IMR-90 (cell line): ENCODE measurements around the gene RSPH3. TPM values are rescaled to one million over a fixed set of nuclear protein-coding genes. Genes with fewer than 3 reads are reported as not detected.

Experiments used
- ATAC-seq: fragments of 200-7000 bp; cut with Tn5 transposase; 2 replicates; pipeline ENCODE4 v1.9.1; 2020; ENCODE audit warnings: low read depth, mild to moderate bottlenecking, moderate library complexity
- BruUV-seq: library from RNA; stranded (reverse); fragments of 400-500 nt; replicated peaks from 2 replicates; lab custom pipeline; 2021; lab: Mats Ljungman, UMichigan
- CTCF ChIA-PET: fragments of 300-600 bp; formaldehyde crosslinking; extraction: SDS; loops from one replicate; lab custom pipeline; 2021; ENCODE audit warnings: antibody characterized with exemption; lab: Yijun Ruan, JAX
- POLR2A ChIA-PET: fragments of 300-600 bp; sonication (Branson Sonifier 250); formaldehyde crosslinking; loops from one replicate; lab custom pipeline; 2022; ENCODE audit warnings: antibody characterized with exemption; ENCODE audit not compliant: unreplicated experiment; lab: Charles Lee
- DNase-seq: peaks from one replicate; pipeline ENCODE4 v3.0.0; 2013
- H2AFZ ChIP-seq: replicated peaks from 2 replicates; pipeline ENCODE3; 2013; ENCODE audit warnings: low read length, mild to moderate bottlenecking; ENCODE audit not compliant: poor library complexity
- H2AK5ac ChIP-seq: 2 replicates; pipeline ENCODE4 v1.6.1; 2013; ENCODE audit warnings: low read depth, low read length, inconsistent platforms
- H2AK9ac ChIP-seq: replicated peaks from 2 replicates; pipeline ENCODE3; 2013; ENCODE audit warnings: mild to moderate bottlenecking, low read depth, low read length, moderate library complexity; ENCODE audit not compliant: poor library complexity
- H2BK120ac ChIP-seq: 2 replicates; pipeline ENCODE4 v1.6.1; 2013; ENCODE audit warnings: low read depth, low read length, inconsistent platforms
- H2BK15ac ChIP-seq: 3 replicates; pipeline ENCODE4 v1.6.1; 2013; ENCODE audit warnings: low read depth, low read length, inconsistent platforms
- H2BK20ac ChIP-seq: 2 replicates; pipeline ENCODE4 v1.6.1; 2013; ENCODE audit warnings: low read depth, mild to moderate bottlenecking, inconsistent platforms, low read length, moderate library complexity
- H2BK5ac ChIP-seq: 2 replicates; pipeline ENCODE4 v1.6.1; 2013; ENCODE audit warnings: mild to moderate bottlenecking, low read depth, low read length, inconsistent platforms; ENCODE audit not compliant: poor library complexity, severe bottlenecking
- H3K14ac ChIP-seq: replicated peaks from 2 replicates; pipeline ENCODE4 v1.6.1; 2013; ENCODE audit warnings: low read depth, low read length, inconsistent platforms
- H3K18ac ChIP-seq: 2 replicates; pipeline ENCODE4 v1.6.1; 2013; ENCODE audit warnings: low read depth, low read length, control low read depth
- H3K23ac ChIP-seq: 2 replicates; pipeline ENCODE4 v1.6.1; 2013; ENCODE audit warnings: low read depth, low read length, inconsistent platforms
- H3K27ac ChIP-seq: 2 replicates; pipeline ENCODE4 v1.5.1; 2013; ENCODE audit warnings: mild to moderate bottlenecking, control low read depth, low read length; ENCODE audit not compliant: insufficient read depth
- H3K27me3 ChIP-seq: 2 replicates; pipeline ENCODE4 v1.6.1; 2013; ENCODE audit warnings: low read length; ENCODE audit not compliant: control insufficient read depth, insufficient read depth
- H3K36me3 ChIP-seq: 2 replicates; pipeline ENCODE4 v1.6.1; 2013; ENCODE audit warnings: low read length, mixed read lengths; ENCODE audit not compliant: control insufficient read depth, insufficient read depth
- H3K4ac ChIP-seq: 2 replicates; pipeline ENCODE4 v1.6.1; 2013; ENCODE audit warnings: low read depth, low read length, inconsistent platforms
- H3K4me1 ChIP-seq: 2 replicates; pipeline ENCODE4 v1.6.1; 2013; ENCODE audit warnings: low read length, mixed read lengths; ENCODE audit not compliant: control insufficient read depth, insufficient read depth
- H3K4me2 ChIP-seq: 2 replicates; pipeline ENCODE4 v1.6.1; 2013; ENCODE audit warnings: low read depth, mild to moderate bottlenecking, control low read depth, low read length, moderate library complexity
- H3K4me3 ChIP-seq: 2 replicates; pipeline ENCODE4 v1.5.1; 2013; ENCODE audit warnings: low read depth, mild to moderate bottlenecking, control low read depth, low read length, moderate library complexity; ENCODE audit not compliant: insufficient read depth
- H3K56ac ChIP-seq: 2 replicates; pipeline ENCODE4 v1.6.1; 2013; ENCODE audit warnings: low read length, inconsistent platforms; ENCODE audit not compliant: insufficient read depth; ENCODE audit errors: extremely low read depth
- H3K79me1 ChIP-seq, 2 experiments: 2 replicates each; pipeline ENCODE4 v1.6.1; 2013; ENCODE audit warnings: low read length in 2 of 2, inconsistent platforms in 1 of 2, low read depth in 1 of 2
- H3K9ac ChIP-seq: 2 replicates; pipeline ENCODE4 v1.6.1; 2013; ENCODE audit warnings: low read depth, low read length, control low read depth
- H3K9me1 ChIP-seq: 2 replicates; pipeline ENCODE4 v1.6.1; 2013; ENCODE audit warnings: low read length, inconsistent platforms; ENCODE audit not compliant: insufficient read depth
- H3K9me3 ChIP-seq: 2 replicates; pipeline ENCODE4 v1.6.1; 2013; ENCODE audit warnings: low read length; ENCODE audit not compliant: control insufficient read depth, insufficient read depth
- H4K20me1 ChIP-seq: 2 replicates; pipeline ENCODE4 v1.6.1; 2013; ENCODE audit warnings: low read length, inconsistent platforms; ENCODE audit not compliant: insufficient read depth
- H4K5ac ChIP-seq: 2 replicates; pipeline ENCODE4 v1.6.1; 2013; ENCODE audit warnings: mild to moderate bottlenecking, low read depth, low read length, control low read depth
- H4K8ac ChIP-seq, 2 experiments: 2 replicates each; pipeline ENCODE4 v1.6.1; 2013; ENCODE audit warnings: low read depth in 2 of 2, low read length in 2 of 2, control low read depth in 1 of 2, inconsistent platforms in 1 of 2
- H4K91ac ChIP-seq: 2 replicates; pipeline ENCODE4 v1.6.1; 2013; ENCODE audit warnings: low read depth, low read length, inconsistent platforms; ENCODE audit not compliant: insufficient read depth
- CEBPB ChIP-seq: IDR thresholded peaks from 2 replicates; pipeline ENCODE4 v1.6.1; 2012; ENCODE audit warnings: low read depth, low read length, improper control_type of control experiment
- CHD1 ChIP-seq: IDR thresholded peaks from 2 replicates; pipeline ENCODE4 v1.6.1; 2012; ENCODE audit warnings: low read depth, low read length, improper control_type of control experiment
- FOS ChIP-seq: fragments of 150-350 bp; IDR thresholded peaks from 2 replicates; pipeline ENCODE4 v1.6.1; 2016; ENCODE audit warnings: low read depth, low read length
- MAFK ChIP-seq: IDR thresholded peaks from 2 replicates; pipeline ENCODE4 v1.6.1; 2012; ENCODE audit warnings: low read depth, low read length, improper control_type of control experiment
- MAZ ChIP-seq: IDR thresholded peaks from 2 replicates; pipeline ENCODE4 v1.6.1; 2012; ENCODE audit warnings: low read depth, mild to moderate bottlenecking, low read length, improper control_type of control experiment, moderate library complexity, borderline replicate concordance
- NFE2L2 ChIP-seq: fragments of 150-350 bp; IDR thresholded peaks from 2 replicates; pipeline ENCODE4 v1.6.1; 2016; ENCODE audit warnings: low read depth, mild to moderate bottlenecking, low read length
- POLR2A ChIP-seq: IDR thresholded peaks from 2 replicates; pipeline ENCODE4 v1.6.1; 2012; ENCODE audit warnings: mild to moderate bottlenecking, low read depth, low read length
- RAD21 ChIP-seq: IDR thresholded peaks from 2 replicates; pipeline ENCODE4 v1.6.1; 2012; ENCODE audit warnings: low read length, improper control_type of control experiment
- RCOR1 ChIP-seq: IDR thresholded peaks from 2 replicates; pipeline ENCODE4 v1.6.1; 2012; ENCODE audit warnings: mild to moderate bottlenecking, low read length, improper control_type of control experiment; ENCODE audit not compliant: insufficient replicate concordance
- RFX5 ChIP-seq: IDR thresholded peaks from 2 replicates; pipeline ENCODE4 v1.8.0; 2012; ENCODE audit warnings: low read depth, mild to moderate bottlenecking, low read length, moderate library complexity
- SMC3 ChIP-seq: fragments of 150-350 bp; IDR thresholded peaks from 2 replicates; pipeline ENCODE4 v1.6.1; 2016; ENCODE audit warnings: low read depth, mild to moderate bottlenecking, antibody characterized with exemption, low read length, moderate library complexity
- WGBS, 2 experiments: methylation state at CpG; one replicate each; pipeline versions ENCODE4 v1.1.5 to v1.1.7; 2013; ENCODE audit warnings: missing lambda C conversion rate in 2 of 2; ENCODE audit not compliant: insufficient read length in 1 of 2; ENCODE audit errors: extremely low coverage in 2 of 2; 5-methylcytosine and 5-hydroxymethylcytosine counted together
- dilution Hi-C: fragments of 300-500 bp; cut with HindIII; formaldehyde crosslinking; loops from one replicate; pipeline ENCODE4 v1.14.3; 2018; ENCODE audit warnings: low sequenced_read_pairs; ENCODE audit not compliant: unreplicated experiment
- in situ Hi-C: fragments of 300-500 bp; cut with MboI; formaldehyde crosslinking; loops from 3 replicates; pipeline ENCODE4 v1.14.3; 2019; ENCODE audit warnings: low sequenced_read_pairs, inconsistent platforms, mixed read lengths
- intact Hi-C: fragments of 100-400 bp; cut with micrococcal nuclease; formaldehyde crosslinking; loops from 2 replicates; pipeline ENCODE4 v1.10.0; 2022
- polyA plus RNA-seq, 3 experiments: library from polyadenylated mRNA; depleted of rRNA; stranded (reverse); fragments of >200 nt; gene quantifications; 2 replicates each; pipeline ENCODE4 v1.2.3, GENCODE V29; 2012; ENCODE audit warnings: low replicate concordance in 1 of 3
- total RNA-seq: library from RNA; depleted of rRNA; stranded (reverse); fragments of >200 nt; gene quantifications from 2 replicates; pipeline ENCODE4 v1.2.3, GENCODE V29; 2012
- TF ChIP-seq, protein P1 (sequence below): conservative IDR thresholded peaks from 2 replicates; pipeline ENCODE4 v1.5.1; 2012; ENCODE audit warnings: mild to moderate bottlenecking, low read depth, low read length, improper control_type of control experiment
- TF ChIP-seq, protein P2 (sequence below): fragments of 150-350 bp; IDR thresholded peaks from 2 replicates; pipeline ENCODE4 v1.6.1; 2016; ENCODE audit warnings: low read depth, mild to moderate bottlenecking, low read length, moderate library complexity, borderline replicate concordance
- TF ChIP-seq, protein P3 (sequence below): fragments of 150-350 bp; IDR thresholded peaks from 2 replicates; pipeline ENCODE4 v1.6.1; 2017; ENCODE audit warnings: mild to moderate bottlenecking, antibody characterized with exemption, low read length, low read depth

RSPH3 gene
- total and polyA plus RNA-seq, 2 of the 4 experiments (the other 2 are of a cell fraction), result 1.7 to 3.0 TPM

DNA sequence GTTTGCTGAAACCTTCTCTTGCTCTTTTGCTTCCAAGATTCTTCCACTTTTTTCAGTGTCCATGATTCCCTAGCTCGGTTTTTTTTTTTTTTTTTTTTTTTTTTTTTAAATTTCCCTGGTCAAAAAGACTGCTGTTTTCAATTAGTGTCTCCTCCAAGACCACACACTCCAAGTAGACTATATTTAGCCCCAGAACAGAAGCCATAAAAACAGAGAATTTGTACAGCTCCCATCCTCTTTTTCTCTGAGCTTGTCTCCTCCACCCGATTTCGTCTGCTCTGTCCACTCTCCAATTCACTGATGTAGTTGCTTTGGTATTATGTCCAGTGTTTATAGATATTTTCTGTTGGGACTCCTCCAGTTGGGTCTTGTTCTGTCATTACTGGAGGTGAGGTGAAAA, 37.6 kb downstream of the RSPH3 start:
- no peak overlapping the region for H2BK5ac ChIP-seq
- H3K27ac ChIP-seq, result no peak overlapping the region
- H2AK9ac ChIP-seq, result no peak overlapping the region
- H3K9ac ChIP-seq, result no peak overlapping the region
- ATAC-seq (no peak), DNase-seq (no peak)
- POLR2A ChIA-PET, result interaction anchor here (0.6 kb wide), 1 partner anchor 37 kb away, joined by 11 read pairs; the partner anchor contains the start of gene RSPH3
- no peaks in the 10 kb centered on the region for H3K9me1 ChIP-seq
- WGBS, 2 experiments, result no CpG with 5 or more reads among the region's 3 CpGs
- no peak overlapping the region for H2BK20ac ChIP-seq
- no peaks in the 10 kb centered on the region for H4K20me1 ChIP-seq
- H3K9me3 ChIP-seq, result no peaks in the 10 kb centered on the region
- BruUV-seq, result no TSS peak
- H3K27me3 ChIP-seq, result no peaks in the 10 kb centered on the region
- H4K91ac ChIP-seq, result no peak overlapping the region
- no peak overlapping the region for H4K5ac ChIP-seq
- no peak overlapping the region for H3K4me3 ChIP-seq
- CTCF ChIA-PET, result no interaction called here
- H3K4me2 ChIP-seq, result no peak overlapping the region
- in situ Hi-C loops, result loop anchor here (10.0 kb wide), 1 partner anchor 748 kb away; no protein-coding TSS in a partner anchor
- no peak overlapping the region for H3K18ac ChIP-seq
- no peaks in the 10 kb centered on the region for H3K36me3 ChIP-seq
- no peak overlapping the region for H2BK15ac ChIP-seq
- intact Hi-C loops, result no loop called here
- TF ChIP-seq, protein P1, sequence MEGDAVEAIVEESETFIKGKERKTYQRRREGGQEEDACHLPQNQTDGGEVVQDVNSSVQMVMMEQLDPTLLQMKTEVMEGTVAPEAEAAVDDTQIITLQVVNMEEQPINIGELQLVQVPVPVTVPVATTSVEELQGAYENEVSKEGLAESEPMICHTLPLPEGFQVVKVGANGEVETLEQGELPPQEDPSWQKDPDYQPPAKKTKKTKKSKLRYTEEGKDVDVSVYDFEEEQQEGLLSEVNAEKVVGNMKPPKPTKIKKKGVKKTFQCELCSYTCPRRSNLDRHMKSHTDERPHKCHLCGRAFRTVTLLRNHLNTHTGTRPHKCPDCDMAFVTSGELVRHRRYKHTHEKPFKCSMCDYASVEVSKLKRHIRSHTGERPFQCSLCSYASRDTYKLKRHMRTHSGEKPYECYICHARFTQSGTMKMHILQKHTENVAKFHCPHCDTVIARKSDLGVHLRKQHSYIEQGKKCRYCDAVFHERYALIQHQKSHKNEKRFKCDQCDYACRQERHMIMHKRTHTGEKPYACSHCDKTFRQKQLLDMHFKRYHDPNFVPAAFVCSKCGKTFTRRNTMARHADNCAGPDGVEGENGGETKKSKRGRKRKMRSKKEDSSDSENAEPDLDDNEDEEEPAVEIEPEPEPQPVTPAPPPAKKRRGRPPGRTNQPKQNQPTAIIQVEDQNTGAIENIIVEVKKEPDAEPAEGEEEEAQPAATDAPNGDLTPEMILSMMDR, result no peak
- TF ChIP-seq, protein P2, sequence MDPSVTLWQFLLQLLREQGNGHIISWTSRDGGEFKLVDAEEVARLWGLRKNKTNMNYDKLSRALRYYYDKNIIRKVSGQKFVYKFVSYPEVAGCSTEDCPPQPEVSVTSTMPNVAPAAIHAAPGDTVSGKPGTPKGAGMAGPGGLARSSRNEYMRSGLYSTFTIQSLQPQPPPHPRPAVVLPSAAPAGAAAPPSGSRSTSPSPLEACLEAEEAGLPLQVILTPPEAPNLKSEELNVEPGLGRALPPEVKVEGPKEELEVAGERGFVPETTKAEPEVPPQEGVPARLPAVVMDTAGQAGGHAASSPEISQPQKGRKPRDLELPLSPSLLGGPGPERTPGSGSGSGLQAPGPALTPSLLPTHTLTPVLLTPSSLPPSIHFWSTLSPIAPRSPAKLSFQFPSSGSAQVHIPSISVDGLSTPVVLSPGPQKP, result no peak
- TF ChIP-seq SMC3 (no peak), RFX5 (no peak), RCOR1 (no peak), CHD1 (no peak), RAD21 (no peak), MAZ (no peak), NFE2L2 (no peak), FOS (no peak), CEBPB (no peak), MAFK (no peak), POLR2A (no peak)
- TF ChIP-seq, protein P3, sequence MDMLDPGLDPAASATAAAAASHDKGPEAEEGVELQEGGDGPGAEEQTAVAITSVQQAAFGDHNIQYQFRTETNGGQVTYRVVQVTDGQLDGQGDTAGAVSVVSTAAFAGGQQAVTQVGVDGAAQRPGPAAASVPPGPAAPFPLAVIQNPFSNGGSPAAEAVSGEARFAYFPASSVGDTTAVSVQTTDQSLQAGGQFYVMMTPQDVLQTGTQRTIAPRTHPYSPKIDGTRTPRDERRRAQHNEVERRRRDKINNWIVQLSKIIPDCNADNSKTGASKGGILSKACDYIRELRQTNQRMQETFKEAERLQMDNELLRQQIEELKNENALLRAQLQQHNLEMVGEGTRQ, result no peak
- no peak overlapping the region for H3K4ac ChIP-seq
- no peak overlapping the region for H4K8ac ChIP-seq
- H3K14ac ChIP-seq, result no peak overlapping the region
- dilution Hi-C loops, result no loop called here
- no peak overlapping the region for H3K56ac ChIP-seq
- H2AK5ac ChIP-seq, result no peak overlapping the region
- H2AFZ ChIP-seq, result no peak overlapping the region
- H3K23ac ChIP-seq, result no peak overlapping the region
- no peaks in the 10 kb centered on the region for H3K4me1 ChIP-seq
- H2BK120ac ChIP-seq, result no peak overlapping the region
- H3K79me1 ChIP-seq, result no peaks in the 10 kb centered on the region
